NB4 (cell line): ENCODE results near the gene WDFY4.

Source experiments
- CTCF ChIP-seq: IDR thresholded peaks from one replicate; pipeline ENCODE4 v1.5.1; 2012; ENCODE audit warnings: low read depth, low read length
- MAX ChIP-seq: IDR thresholded peaks from 2 replicates; pipeline ENCODE4 v1.6.1; 2011; ENCODE audit warnings: low read depth, low read length
- MYC ChIP-seq: IDR thresholded peaks from 2 replicates; pipeline ENCODE4 v1.6.1; 2011; ENCODE audit warnings: low read depth, low read length
- POLR2A ChIP-seq: IDR thresholded peaks from 2 replicates; pipeline ENCODE4 v1.6.1; 2011; ENCODE audit warnings: mild to moderate bottlenecking; ENCODE audit not compliant: insufficient read length; ENCODE audit errors: extremely low read depth

DNA sequence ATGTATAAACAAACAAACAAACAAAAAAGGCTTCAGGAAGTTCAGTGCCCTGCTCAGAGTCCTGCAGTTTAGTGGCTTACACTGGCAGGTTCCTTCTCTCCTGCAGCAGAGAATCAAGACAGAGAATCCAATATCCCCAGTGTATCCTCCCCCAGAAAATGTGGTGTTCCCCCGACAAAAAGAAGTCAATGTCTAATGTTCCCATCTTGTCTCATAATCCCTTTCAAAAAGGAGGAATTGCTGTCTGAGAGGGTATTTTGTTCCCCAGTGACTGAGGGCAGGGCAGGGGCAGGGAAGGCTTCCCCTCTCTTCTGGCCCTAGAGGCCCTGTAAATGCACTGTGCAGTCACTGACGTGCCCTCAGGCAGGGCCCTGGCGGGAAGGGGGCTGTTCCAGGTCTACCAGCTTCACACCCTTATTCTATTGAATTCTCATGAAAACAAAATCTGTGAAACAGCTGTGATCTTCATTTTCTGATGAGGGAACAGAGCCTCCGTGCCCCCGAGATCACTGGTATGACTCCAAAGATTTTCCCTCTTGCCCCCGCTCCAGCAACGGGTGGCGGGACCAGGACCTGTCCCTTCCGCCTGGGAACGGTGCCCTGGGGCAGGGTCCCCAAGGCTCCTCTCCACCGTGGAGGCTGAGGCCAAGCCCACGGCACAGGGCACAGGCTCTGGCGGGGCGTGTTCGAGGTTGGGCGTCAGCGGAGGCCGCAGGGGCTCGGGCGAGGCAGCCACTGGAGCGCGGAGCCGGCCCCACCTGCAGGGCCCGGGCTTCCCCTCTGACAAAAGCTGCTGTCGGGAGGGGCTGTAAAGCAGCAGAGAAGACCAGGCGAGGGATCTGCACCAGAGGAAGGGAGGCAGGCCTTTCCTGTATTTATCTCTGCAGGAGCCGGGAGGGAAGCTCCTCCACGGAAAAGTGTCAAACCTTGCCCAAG lies 13.4 kb upstream of the WDFY4 start:
- TF ChIP-seq CTCF (no peak), POLR2A (no peak), MYC (no peak), MAX (no peak)
